GM11168 (cell line): ENCODE results near the gene TAOK2.
"Not testable (repeated sequence)": the region's sequence is repeated elsewhere in the genome, so short reads cannot be mapped to it uniquely, and the experiment has no call there.

ENCODE experiments used
- in situ Hi-C: fragments of 300-500 bp; cut with MboI; formaldehyde crosslinking; loops from one replicate; pipeline ENCODE4 v1.12.0; 2022; ENCODE audit warnings: low sequenced_read_pairs; ENCODE audit not compliant: unreplicated experiment

TAOK2 gene

GRCh38 chr16:30016555-30017276 lies 43.0 kb downstream of the TAOK2 start:
- in situ Hi-C loops: loop anchor here (10.0 kb wide), 1 partner anchor 332 kb away; no protein-coding TSS in a partner anchor

- in situ Hi-C loops: loop anchor here (10.0 kb wide), 1 partner anchor 332 kb away; no protein-coding TSS in a partner anchor
Measured at GRCh38 chr16:30017277-30017656, 43.6 kb downstream of the TAOK2 start.

- in situ Hi-C loops: loop anchor here (10.0 kb wide), 1 partner anchor 333 kb away; no protein-coding TSS in a partner anchor
Measured at GRCh38 chr16:30017937-30018336, 44.3 kb downstream of the TAOK2 start.

- in situ Hi-C loops: loop anchor here (10.0 kb wide), 1 partner anchor 334 kb away; no protein-coding TSS in a partner anchor
Measured at GRCh38 chr16:30018731-30019158, 45.1 kb downstream of the TAOK2 start.

GRCh38 chr16:30022887-30023286 lies 49.2 kb downstream of the TAOK2 start, which contains the start of gene C16orf92:
Gene C16orf92, plus strand, starts transcription at chr16:30023198. Its CDS starts 143 bp downstream, at chr16:30023341.
- in situ Hi-C loops: no loop called here

GRCh38 chr16:30023586-30023985 lies 49.9 kb downstream of the TAOK2 start:
- in situ Hi-C loops: no loop called here

- in situ Hi-C loops: no loop called here
Measured at GRCh38 chr16:30024451-30024850, 50.8 kb downstream of the TAOK2 start.

- in situ Hi-C loops: no loop called here
Measured at GRCh38 chr16:30025156-30025555, 51.5 kb downstream of the TAOK2 start.

GRCh38 chr16:30025574-30025973 lies 51.9 kb downstream of the TAOK2 start:
- in situ Hi-C loops: no loop called here

- in situ Hi-C loops: no loop called here
Measured at GRCh38 chr16:30026449-30026848, 52.8 kb downstream of the TAOK2 start.

- in situ Hi-C loops: no loop called here
Measured at GRCh38 chr16:30027588-30028437, 54.1 kb downstream of the TAOK2 start.

- in situ Hi-C loops: no loop called here
Measured at GRCh38 chr16:30028438-30029076, 54.9 kb downstream of the TAOK2 start.

- in situ Hi-C loops: no loop called here
Measured at GRCh38 chr16:30030011-30030685, 56.5 kb downstream of the TAOK2 start.

GRCh38 chr16:30030841-30031413 lies 57.3 kb downstream of the TAOK2 start, which contains the start of gene TLCD3B:
Gene TLCD3B, minus strand, starts transcription at chr16:30031271. Its CDS starts 744 bp downstream, at chr16:30030527.
- in situ Hi-C loops: no loop called here

GRCh38 chr16:30031477-30031918 lies 57.8 kb downstream of the TAOK2 start:
- in situ Hi-C loops: no loop called here

GRCh38 chr16:30032083-30032819 lies 58.6 kb downstream of the TAOK2 start:
- in situ Hi-C loops: no loop called here

- in situ Hi-C loops: no loop called here
Measured at GRCh38 chr16:30033270-30033669, 59.6 kb downstream of the TAOK2 start.

- in situ Hi-C loops: no loop called here
Measured at GRCh38 chr16:30040221-30040620, 66.6 kb downstream of the TAOK2 start.

GRCh38 chr16:30040690-30041089 lies 67.0 kb downstream of the TAOK2 start:
- in situ Hi-C loops: not testable (repeated sequence)
